HepG2 (cell line): Measurements from ENCODE around the gene DNTTIP2. TPM values are rescaled to one million over a fixed set of nuclear protein-coding genes. Genes with fewer than 3 reads are reported as not detected.

Source experiments
- ATAC-seq: fragments of 200-7000 bp; cut with Tn5 transposase; 3 replicates; pipeline ENCODE4 v1.9.1; 2020; ENCODE audit warnings: mild to moderate bottlenecking, moderate library complexity
- BruUV-seq: library from RNA; stranded (reverse); fragments of 400-500 nt; replicated peaks from 2 replicates; lab custom pipeline; 2021; lab: Mats Ljungman, UMichigan
- CTCF ChIA-PET: fragments of 300-600 bp; formaldehyde crosslinking; extraction: SDS; loops from one replicate; lab custom pipeline; 2021; ENCODE audit warnings: low total read pairs, inconsistent platforms, low intra/inter-chr PET ratio; lab: Yijun Ruan, JAX
- POLR2A ChIA-PET: fragments of 350-600 bp; sonication (Branson Sonifier 250); formaldehyde crosslinking; loops from one replicate; lab custom pipeline; 2020; ENCODE audit warnings: antibody characterized with exemption, inconsistent platforms; lab: Yijun Ruan, JAX
- DNase-seq: peaks from one replicate; pipeline ENCODE4 v3.0.0-alpha.2; 2015; ENCODE audit warnings: low spot score
- FAIRE-seq: peaks from 3 replicates; lab custom pipeline; 2011; peaks lifted over from hg19 to GRCh38; lab: Jason Lieb, UNC
- H2AFZ ChIP-seq: one replicate; pipeline ENCODE4 v1.6.1; 2011; ENCODE audit warnings: low read length, inconsistent platforms
- H3K27ac ChIP-seq: fragments of 300-600 bp; 3 replicates; pipeline ENCODE4 v1.8.0; 2011; ENCODE audit warnings: mixed run types, mild to moderate bottlenecking, mixed read lengths, low read length, inconsistent platforms; ENCODE audit not compliant: insufficient read depth; ENCODE audit errors: extremely low read length
- H3K27me3 ChIP-seq, 2 experiments: fragments of 200-600 bp in 1 of 2; 2 replicates in 1 of 2; 3 replicates in 1 of 2; pipeline versions ENCODE4 v1.6.0 to v1.8.0; 2011; ENCODE audit warnings: low read length in 2 of 2, mild to moderate bottlenecking in 2 of 2, moderate library complexity in 2 of 2, inconsistent platforms in 1 of 2; ENCODE audit not compliant: insufficient read depth in 2 of 2, control insufficient read depth in 1 of 2
- H3K36me3 ChIP-seq, 2 experiments: fragments of 200-600 bp in 1 of 2; replicated peaks in 1 of 2; 2 replicates in 1 of 2; 3 replicates in 1 of 2; pipeline versions ENCODE4 v1.5.1 to v1.8.0; 2011; ENCODE audit warnings: low read length in 2 of 2, inconsistent platforms in 1 of 2; ENCODE audit not compliant: insufficient read depth in 2 of 2, control insufficient read depth in 1 of 2
- H3K4me1 ChIP-seq: 2 replicates; pipeline ENCODE4 v1.5.1; 2012; ENCODE audit warnings: low read length, inconsistent platforms; ENCODE audit not compliant: insufficient read depth
- H3K4me2 ChIP-seq: 2 replicates; pipeline ENCODE4 v1.6.0; 2011; ENCODE audit warnings: low read depth, low read length, inconsistent platforms
- H3K4me3 ChIP-seq, 3 experiments: fragments of 200-600 bp in 1 of 3; sonication (generic), shearing (Covaris generic) in 1 of 3; replicated peaks in 1 of 3; 2 replicates each; pipeline ENCODE4 v1.5.1; 2011 to 2016; ENCODE audit warnings: low read length in 3 of 3, inconsistent platforms in 2 of 3, low read depth in 2 of 3, mild to moderate bottlenecking in 2 of 3, control low read depth in 1 of 3, mixed read lengths in 1 of 3; ENCODE audit not compliant: insufficient read depth in 1 of 3
- H3K79me2 ChIP-seq: one replicate; pipeline ENCODE4 v1.6.1; 2011; ENCODE audit warnings: low read length, inconsistent platforms; ENCODE audit not compliant: insufficient read depth
- H3K9ac ChIP-seq: 2 replicates; pipeline ENCODE4 v1.6.0; 2011; ENCODE audit warnings: mild to moderate bottlenecking, low read depth, low read length, inconsistent platforms; ENCODE audit not compliant: insufficient read depth
- H3K9me3 ChIP-seq: 2 replicates; pipeline ENCODE4 v1.5.1; 2012; ENCODE audit warnings: mild to moderate bottlenecking, low read length
- H4K20me1 ChIP-seq: 2 replicates; pipeline ENCODE4 v1.6.0; 2011; ENCODE audit warnings: inconsistent platforms, mild to moderate bottlenecking, low read length, moderate library complexity; ENCODE audit not compliant: insufficient read depth
- CBX1 ChIP-seq: IDR thresholded peaks from one replicate; pipeline ENCODE4 v1.6.1; 2016; ENCODE audit warnings: antibody characterized with exemption, low read depth
- DR1 ChIP-seq: sonication (generic); formaldehyde crosslinking; IDR thresholded peaks from 2 replicates; pipeline ENCODE4 v1.8.0; 2021; ENCODE audit warnings: mild to moderate bottlenecking, missing genetic modification reagents, inconsistent platforms
- GTF2F1 ChIP-seq: fragments of 150-350 bp; IDR thresholded peaks from 2 replicates; pipeline ENCODE4 v1.6.1; 2014; ENCODE audit warnings: low read length
- HOXA9 ChIP-seq: sonication (generic); formaldehyde crosslinking; IDR thresholded peaks from 2 replicates; pipeline ENCODE4 v1.8.1; 2022; ENCODE audit warnings: missing genetic modification reagents, mild to moderate bottlenecking, moderate library complexity, borderline replicate concordance
- KDM5A ChIP-seq: fragments of 200-600 bp; sonication (generic); IDR thresholded peaks from 2 replicates; pipeline ENCODE4 v1.7.0; 2018; ENCODE audit warnings: antibody characterized with exemption, mild to moderate bottlenecking, low read length, borderline replicate concordance
- MIER2 ChIP-seq: IDR thresholded peaks from 2 replicates; pipeline ENCODE4 v1.6.1; 2016; ENCODE audit warnings: missing biosample characterization, missing genetic modification reagents
- NR0B2 ChIP-seq: sonication (generic); formaldehyde crosslinking; IDR thresholded peaks from 2 replicates; pipeline ENCODE4 v1.4.0; 2020; ENCODE audit warnings: mild to moderate bottlenecking, missing genetic modification reagents
- TERF1 ChIP-seq: sonication (generic); formaldehyde crosslinking; IDR thresholded peaks from 2 replicates; pipeline ENCODE4 v1.8.0; 2022; ENCODE audit warnings: mild to moderate bottlenecking, missing genetic modification reagents, moderate library complexity
- ZFP41 ChIP-seq: sonication (generic); formaldehyde crosslinking; IDR thresholded peaks from 2 replicates; pipeline ENCODE4 v1.4.0; 2020; ENCODE audit warnings: mild to moderate bottlenecking, missing genetic modification reagents, borderline replicate concordance
- ZNF160 ChIP-seq: sonication (generic); formaldehyde crosslinking; IDR thresholded peaks from 2 replicates; pipeline ENCODE4 v1.8.0; 2022; ENCODE audit warnings: mild to moderate bottlenecking, inconsistent platforms, missing genetic modification reagents
- ZSCAN12 ChIP-seq: sonication (generic); formaldehyde crosslinking; IDR thresholded peaks from 2 replicates; pipeline ENCODE4 v1.9.0; 2021; ENCODE audit warnings: mild to moderate bottlenecking, missing genetic modification reagents
- WGBS: methylation state at CpG from one replicate; pipeline ENCODE4 v1.1.6; 2017; ENCODE audit warnings: low lambda C conversion rate; 5-methylcytosine and 5-hydroxymethylcytosine counted together
- in situ Hi-C: cut with HindIII; loops from 2 replicates; pipeline ENCODE4 v1.10.0; 2017; ENCODE audit warnings: low pct_unique_long_range_greater_than_20kb; ENCODE audit not compliant: extremely low pct_ligation_motif_present
- intact Hi-C: fragments of 100-400 bp; cut with micrococcal nuclease; formaldehyde crosslinking; loops from one replicate; pipeline ENCODE4 v1.10.0; 2022; ENCODE audit not compliant: unreplicated experiment
- polyA plus RNA-seq, 8 experiments: library from polyadenylated mRNA; depleted of rRNA in 3 of 8; stranded (reverse) in 7 of 8; unstranded in 1 of 8; fragments of >200 nt; fragmentation: Illumina TruSeq in 4 of 8; extraction: Trizol in 4 of 8; gene quantifications; 2 replicates each; pipeline versions ENCODE4 v1.2.1 to v1.2.3, GENCODE V29; 2011 to 2016; ENCODE audit warnings: low read depth in 4 of 8, missing spikeins in 1 of 8, mixed read lengths in 1 of 8; ENCODE audit not compliant: insufficient read depth in 1 of 8
- total RNA-seq, 5 experiments: library from RNA; depleted of rRNA; stranded (reverse); fragments of >200 nt; fragmentation: Illumina TruSeq; extraction: Trizol; gene quantifications; 2 replicates each; pipeline ENCODE4 v1.2.3, GENCODE V29; 2016; ENCODE audit warnings: low read depth in 1 of 5
- TF ChIP-seq, protein P1 (sequence below): sonication (generic); formaldehyde crosslinking; IDR thresholded peaks from 2 replicates; pipeline ENCODE4 v1.4.0; 2020; ENCODE audit warnings: missing genetic modification reagents

The DNTTIP2 gene
- total and polyA plus RNA-seq, 2 of the 13 experiments (the other 11 are each of a cell fraction or from before 2014, with no cell fraction given): 11.4 to 63.3 TPM

DNA sequence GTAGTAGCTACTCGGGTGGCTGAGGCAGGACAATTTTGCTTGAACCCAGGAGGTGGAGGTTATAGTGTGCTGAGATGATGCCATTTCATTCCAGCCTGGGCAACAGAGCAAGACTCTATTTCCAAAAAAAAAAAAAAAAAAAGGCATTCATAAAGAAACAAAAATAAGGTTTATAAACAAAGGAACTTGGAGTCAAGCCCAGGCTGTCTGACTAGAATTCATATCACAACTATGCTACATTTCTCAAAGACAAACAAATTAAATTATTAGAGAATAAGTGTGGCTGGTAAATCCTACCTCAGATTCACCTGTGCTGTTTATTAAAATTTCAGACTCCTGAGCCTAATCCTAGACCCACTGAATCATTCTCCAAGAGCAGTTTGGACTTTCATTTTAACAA, 26.0 kb upstream of the DNTTIP2 start:
- H4K20me1 ChIP-seq: peaks cover 10% of the 10 kb centered on the region; the same call in 1 of the 2 replicates
- TF ChIP-seq DR1 (CRISPR knock-in tag) (no peak), CBX1 (no peak), ZSCAN12 (CRISPR knock-in tag) (no peak), HOXA9 (no peak), NR0B2 (CRISPR knock-in tag) (no peak), TERF1 (CRISPR knock-in tag) (no peak), GTF2F1 (no peak), ZFP41 (CRISPR knock-in tag) (no peak), KDM5A (no peak), MIER2 (CRISPR knock-in tag) (no peak), ZNF160 (CRISPR knock-in tag) (no peak)
- TF ChIP-seq, protein P1, sequence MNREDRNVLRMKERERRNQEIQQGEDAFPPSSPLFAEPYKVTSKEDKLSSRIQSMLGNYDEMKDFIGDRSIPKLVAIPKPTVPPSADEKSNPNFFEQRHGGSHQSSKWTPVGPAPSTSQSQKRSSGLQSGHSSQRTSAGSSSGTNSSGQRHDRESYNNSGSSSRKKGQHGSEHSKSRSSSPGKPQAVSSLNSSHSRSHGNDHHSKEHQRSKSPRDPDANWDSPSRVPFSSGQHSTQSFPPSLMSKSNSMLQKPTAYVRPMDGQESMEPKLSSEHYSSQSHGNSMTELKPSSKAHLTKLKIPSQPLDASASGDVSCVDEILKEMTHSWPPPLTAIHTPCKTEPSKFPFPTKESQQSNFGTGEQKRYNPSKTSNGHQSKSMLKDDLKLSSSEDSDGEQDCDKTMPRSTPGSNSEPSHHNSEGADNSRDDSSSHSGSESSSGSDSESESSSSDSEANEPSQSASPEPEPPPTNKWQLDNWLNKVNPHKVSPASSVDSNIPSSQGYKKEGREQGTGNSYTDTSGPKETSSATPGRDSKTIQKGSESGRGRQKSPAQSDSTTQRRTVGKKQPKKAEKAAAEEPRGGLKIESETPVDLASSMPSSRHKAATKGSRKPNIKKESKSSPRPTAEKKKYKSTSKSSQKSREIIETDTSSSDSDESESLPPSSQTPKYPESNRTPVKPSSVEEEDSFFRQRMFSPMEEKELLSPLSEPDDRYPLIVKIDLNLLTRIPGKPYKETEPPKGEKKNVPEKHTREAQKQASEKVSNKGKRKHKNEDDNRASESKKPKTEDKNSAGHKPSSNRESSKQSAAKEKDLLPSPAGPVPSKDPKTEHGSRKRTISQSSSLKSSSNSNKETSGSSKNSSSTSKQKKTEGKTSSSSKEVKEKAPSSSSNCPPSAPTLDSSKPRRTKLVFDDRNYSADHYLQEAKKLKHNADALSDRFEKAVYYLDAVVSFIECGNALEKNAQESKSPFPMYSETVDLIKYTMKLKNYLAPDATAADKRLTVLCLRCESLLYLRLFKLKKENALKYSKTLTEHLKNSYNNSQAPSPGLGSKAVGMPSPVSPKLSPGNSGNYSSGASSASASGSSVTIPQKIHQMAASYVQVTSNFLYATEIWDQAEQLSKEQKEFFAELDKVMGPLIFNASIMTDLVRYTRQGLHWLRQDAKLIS (CRISPR knock-in tag): no peak
- no peak for FAIRE-seq
- no peak overlapping the region for H3K4me3 ChIP-seq
- 100% methylated on average over 1 of the region's 1 CpG for WGBS
- intact Hi-C loops (loop anchor here (10.0 kb wide), 1 partner anchor 430 kb away; no protein-coding TSS in a partner anchor), in situ Hi-C loops (no loop called here)
- H3K79me2 ChIP-seq: peaks cover 57% of the 10 kb centered on the region
- CTCF ChIA-PET: no interaction called here
- H3K9ac ChIP-seq: no peak overlapping the region
- no peak for DNase-seq
- no peak overlapping the region for H2AFZ ChIP-seq
- peaks cover 50% of the 10 kb centered on the region for H3K4me1 ChIP-seq
- H3K4me2 ChIP-seq: no peak overlapping the region
- no peak for ATAC-seq
- BruUV-seq: no TSS peak
- H3K27me3 ChIP-seq: no peaks in the 10 kb centered on the region; a peak in 1 of 5 replicates
- H3K27ac ChIP-seq: no peak overlapping the region
- POLR2A ChIA-PET: no interaction called here
- H3K9me3 ChIP-seq: no peaks in the 10 kb centered on the region
- H3K36me3 ChIP-seq: peaks cover 0 to 8% of the 10 kb centered on the region in 2 experiments; a peak in 2 of 5 replicates
